ENCODE data around the gene XRN1.

The XRN1 gene

DNA sequence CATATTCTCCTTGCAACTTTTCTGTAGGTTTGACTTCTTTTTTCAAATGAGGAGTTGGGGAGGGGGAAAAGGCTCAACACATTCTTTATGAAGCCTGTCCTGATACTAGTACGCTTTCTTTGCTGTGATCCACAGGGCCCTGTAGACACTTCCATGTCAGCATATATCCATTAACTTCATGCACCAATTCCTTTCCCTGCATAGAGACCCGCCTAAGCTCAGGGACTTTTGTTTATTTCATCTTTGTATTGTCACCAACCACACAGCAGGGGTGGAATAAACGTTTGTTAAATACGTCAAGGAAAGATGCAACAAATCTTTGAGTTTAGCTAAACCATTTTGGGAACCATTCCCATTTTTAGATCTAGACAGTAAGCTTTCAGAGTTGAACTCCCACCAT, 179.4 kb downstream of the XRN1 start:
- no peak for DNase-seq

DNA sequence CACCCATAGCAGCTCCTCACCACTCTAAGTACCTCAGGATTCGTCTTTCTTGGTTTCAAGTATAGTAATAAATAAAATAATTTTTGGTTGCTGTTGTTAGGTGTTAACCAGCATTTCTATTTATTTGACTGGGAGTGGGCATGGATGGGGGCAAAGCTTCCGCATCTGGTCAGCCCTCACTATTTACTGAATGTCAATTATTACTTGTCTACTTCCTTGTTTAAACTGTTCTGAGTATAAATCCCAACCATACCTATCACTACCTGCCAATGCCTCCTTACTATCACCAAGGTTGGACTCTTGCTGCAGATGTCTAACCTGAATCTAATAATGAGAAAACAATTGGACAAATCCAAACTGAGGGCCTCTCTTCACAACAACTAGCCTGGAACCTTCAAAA, 180.6 kb downstream of the XRN1 start:
- DNase-seq = no peak

DNA sequence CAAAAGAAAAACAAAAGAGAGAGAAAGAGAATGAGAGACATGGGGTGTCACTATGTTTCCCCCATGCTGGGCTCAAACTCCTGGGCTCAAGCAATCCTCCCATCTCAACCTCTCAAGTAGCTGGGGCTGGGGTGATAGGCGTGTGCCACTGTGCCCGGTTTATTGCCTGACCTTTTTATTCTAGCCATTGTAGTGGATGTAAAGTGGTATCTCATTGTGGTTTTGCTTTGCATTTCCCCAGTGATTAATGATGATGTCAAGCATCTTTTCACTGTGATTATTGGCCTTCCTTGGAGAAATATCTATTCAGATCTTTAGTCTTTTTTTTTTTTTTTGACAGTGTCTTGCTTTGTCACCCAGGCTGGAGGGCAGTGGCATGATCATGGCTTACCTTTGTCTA, 184.7 kb downstream of the XRN1 start:
- no peak for DNase-seq

DNA sequence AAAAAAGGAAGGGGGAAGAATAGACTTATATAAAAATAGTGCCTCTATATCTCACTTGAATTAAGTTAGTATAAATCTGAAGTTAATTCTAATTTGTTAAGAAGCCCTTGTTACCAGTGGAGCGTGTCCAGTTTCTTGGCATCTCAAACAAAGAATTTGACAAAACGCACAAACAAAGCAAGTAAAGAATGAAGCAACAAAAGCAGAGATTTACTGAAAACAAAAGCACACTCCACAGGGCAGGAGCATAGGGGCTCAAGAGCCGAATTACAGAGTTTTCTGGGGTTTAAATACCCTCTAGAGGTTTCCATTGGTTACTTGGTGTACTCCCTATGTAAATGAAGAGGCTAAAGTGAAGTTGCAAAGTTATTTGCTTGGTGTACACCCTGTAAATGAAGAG, 188.5 kb downstream of the XRN1 start:
- no peak for DNase-seq

DNA sequence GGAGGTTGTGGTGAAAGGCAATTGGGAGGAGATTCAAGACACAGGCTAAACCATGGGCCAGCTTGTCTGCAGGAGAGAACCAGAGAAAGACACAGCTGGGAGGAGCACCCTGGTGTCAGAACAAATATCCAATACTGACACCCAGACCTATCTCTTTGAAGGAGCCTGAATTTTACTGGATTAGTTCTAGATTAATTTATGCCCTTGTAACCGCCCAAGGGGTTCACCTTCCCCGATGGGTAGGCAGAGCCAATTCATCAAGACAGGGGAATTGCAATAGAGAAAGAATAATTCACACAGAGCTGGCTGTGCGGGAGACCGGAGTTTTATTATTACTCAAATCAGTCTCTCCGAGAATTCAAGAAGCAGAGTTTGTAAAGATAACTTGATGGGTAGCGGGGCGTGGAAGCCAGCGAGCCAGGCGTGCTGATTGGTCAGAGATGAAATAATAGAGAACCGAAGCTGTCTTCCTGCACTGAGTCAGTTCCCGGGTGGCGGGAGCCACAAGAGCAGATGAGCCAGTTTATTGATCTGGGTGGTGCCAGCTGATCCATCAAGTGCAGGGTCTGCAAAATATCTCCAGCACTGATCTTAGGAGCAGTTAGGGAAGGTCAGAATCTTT, 191.0 kb downstream of the XRN1 start:
- DNase-seq = no peak
